Measurements from ENCODE around the gene CBLC.

CBLC gene

DNA sequence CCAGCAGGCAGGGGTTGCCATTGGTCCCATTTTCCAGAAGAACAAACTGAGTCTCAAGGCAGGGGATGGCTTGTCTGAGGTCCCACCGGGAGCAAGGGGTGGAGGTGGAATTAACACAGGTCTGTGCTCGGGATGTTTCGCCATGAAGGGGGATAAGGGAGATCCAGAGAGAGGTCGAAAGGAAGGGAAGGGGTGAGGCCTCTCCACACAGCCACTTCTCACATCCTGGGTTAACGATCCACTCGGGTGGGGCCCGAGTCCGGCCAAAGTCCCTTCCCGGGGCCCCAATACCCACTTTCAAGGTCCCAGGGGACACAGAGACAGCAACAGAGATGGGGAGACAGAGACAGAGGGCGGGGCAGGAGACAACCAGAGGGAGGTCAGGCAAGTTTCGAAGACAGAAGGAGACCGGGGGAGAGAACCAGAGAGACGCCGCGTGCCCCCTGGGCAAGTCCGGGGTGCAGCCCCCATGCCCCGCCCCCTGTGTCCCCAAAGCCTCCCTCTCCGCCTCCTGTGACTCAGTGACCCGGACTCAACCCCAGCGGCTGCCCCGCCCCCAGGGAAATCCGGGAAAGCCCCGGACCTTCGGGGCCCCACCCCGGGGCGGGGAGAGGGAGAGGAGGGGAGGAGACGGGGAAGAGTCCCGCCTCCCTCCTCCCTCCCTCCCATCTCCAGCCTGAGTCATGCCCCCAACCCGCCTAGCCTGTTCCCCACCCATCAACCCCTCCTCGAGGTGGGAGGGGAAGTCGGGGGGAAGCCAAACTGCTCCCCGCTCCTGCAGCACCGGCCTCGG, 30.5 kb upstream of the CBLC start:
- DNase-seq = peak; percentile 92

- peak; percentile 81 for DNase-seq
These were observed 29.8 kb upstream of the CBLC start for GRCh38 chr19:44747739-44748425.

DNA sequence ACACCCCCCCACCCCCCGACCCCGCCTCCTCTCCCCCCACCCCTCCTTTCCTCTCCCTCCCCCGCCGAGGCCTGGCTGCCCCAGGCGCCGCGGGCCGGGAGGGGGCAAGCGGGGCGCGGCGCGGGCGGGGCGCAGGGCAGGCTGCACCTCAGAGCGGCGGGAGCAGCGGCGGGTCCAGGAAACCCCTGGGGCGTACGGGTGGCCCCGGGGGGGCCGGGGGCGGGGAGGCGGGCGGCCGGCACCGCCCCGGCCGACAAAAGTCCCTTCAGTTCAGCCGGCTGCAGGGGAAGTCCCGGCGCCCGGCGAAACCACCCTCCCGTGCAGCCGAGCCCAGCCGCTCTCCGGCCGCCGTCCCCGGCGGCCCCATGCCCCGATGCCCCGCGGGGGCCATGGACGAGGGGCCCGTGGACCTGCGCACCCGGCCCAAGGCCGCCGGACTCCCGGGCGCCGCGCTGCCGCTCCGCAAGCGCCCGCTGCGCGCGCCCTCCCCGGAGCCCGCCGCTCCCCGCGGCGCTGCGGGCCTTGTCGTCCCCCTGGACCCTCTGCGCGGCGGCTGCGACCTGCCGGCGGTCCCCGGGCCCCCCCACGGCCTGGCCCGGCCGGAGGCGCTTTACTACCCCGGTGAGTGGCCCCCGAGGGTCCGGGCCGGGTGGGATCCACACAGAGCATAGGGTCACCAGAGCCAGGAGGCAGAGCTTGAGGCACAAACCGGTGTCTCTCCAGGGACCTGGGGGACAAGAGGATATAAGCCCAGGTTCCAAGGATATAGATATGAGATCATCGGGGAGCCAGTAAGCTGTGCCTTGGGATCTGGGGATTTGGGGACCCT, 29.1 kb upstream of the CBLC start, which contains the start of gene BCL3:
BCL3 (plus strand) TSS at position 283 of the 829 bp plus-strand sequence; CDS start at position 366, 83 bp downstream.
- peak; percentile 77 for DNase-seq

- DNase-seq = no peak
These were observed 28.4 kb upstream of the CBLC start for GRCh38 chr19:44749292-44749691.

- no peak for DNase-seq
These were observed 27.7 kb upstream of the CBLC start for GRCh38 chr19:44749994-44750393.

GRCh38 chr19:44752123-44752815, 25.4 kb upstream of the CBLC start:
- DNase-seq = no peak

DNA sequence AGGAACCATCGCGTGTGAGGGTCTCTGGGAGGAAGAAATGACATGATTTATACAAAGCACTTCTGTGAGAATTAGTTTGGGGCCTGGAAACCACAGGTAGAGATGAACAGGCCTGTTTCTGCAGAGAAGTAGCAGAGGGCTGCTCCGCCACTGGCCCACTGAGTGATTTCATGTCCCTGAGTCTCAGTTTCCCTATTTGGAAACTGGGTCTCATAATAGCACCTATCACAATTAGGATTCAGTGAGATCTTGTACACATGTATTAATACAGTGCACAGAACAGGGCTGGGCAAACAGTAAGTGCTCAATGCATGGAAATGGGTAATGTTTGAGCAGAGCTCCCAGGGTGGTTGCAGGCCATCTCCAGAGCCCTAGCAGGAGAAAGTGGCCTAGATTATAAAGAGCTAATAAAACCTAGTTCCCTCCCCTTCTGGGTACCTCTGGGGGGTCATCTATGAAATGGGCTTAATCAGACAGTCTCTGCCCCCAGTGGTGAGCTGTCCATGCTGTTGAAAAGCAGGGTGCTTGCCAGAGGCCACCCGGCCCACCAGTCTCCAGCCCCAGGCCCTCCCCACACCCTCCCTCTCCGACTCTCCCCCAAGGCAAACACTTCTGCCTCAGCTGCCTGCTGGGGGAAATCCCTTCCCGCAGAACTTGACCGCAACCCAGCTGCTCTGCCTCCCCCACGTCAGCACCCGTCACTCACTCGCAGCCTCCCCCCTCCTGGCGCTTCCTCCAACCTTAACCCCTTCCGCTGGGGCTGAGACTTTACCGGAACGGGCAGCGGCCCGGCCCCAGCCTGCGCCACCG, 24.7 kb upstream of the CBLC start:
- peak; percentile 98 for DNase-seq

DNA sequence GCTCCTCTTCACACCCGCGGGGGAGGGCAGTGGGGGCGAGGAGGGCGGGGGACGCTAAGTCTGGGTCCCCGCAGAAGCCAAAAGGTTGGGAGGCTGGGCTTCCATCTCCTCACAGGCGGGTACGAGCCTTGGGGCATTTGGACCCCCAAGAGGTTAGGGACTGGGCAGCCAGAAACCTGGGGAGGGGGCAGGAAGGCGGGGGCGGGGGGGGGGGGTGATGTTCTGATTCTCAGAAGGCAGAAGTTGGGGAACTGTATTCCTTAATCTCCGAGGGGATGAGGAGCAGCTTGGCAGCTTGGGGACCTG, 24.1 kb upstream of the CBLC start:
- no peak for DNase-seq

DNA sequence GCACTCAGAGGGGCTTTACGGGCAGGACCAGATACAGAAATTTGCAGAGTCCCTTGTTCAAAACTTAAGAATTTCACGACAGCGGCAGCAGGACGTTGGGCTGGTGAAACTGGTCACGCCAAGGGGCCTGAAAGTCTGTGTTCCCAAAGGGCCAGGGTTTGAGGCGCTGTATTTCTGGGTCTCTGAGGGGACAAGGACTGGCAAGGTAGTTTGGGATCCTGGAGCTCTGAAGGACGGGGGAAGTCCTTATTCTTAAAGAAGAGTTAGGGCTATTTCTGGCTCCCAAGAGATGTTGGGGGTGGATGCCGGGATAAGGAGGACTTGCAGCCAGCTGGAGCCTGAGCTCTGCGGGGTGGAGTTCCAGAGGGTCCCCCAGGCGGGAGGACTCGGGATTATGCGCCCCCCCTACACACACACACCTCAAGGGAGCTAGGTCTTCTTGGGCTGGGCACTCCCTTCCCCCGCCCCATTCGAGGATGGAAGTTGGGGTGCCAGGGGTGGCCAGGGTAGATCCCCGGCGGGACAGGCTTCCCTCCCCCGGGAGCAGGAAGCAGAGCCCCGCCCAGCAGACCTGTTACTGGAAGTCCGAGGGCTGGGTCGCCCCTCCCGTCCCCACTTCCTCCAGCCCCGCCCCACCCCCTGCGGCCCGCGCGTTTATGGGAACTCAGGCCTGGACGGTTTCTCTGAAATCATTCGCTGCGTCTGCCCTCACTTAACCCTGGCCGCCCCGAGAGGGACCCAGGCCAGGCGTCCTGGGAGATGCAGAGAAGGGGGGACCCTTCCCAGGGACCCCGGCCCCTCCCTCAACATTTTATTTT, 23.5 kb upstream of the CBLC start:
- peak; percentile 83 for DNase-seq

- DNase-seq = no peak
These were observed 23.0 kb upstream of the CBLC start for GRCh38 chr19:44754750-44755080.

- no peak for DNase-seq
These were observed 22.5 kb upstream of the CBLC start for GRCh38 chr19:44755219-44755618.

GRCh38 chr19:44756089-44756562, 21.6 kb upstream of the CBLC start:
- DNase-seq = no peak

- DNase-seq = no peak
These were observed 20.5 kb upstream of the CBLC start for GRCh38 chr19:44757057-44757734.

- DNase-seq = no peak
These were observed 19.8 kb upstream of the CBLC start for GRCh38 chr19:44757735-44758505.

GRCh38 chr19:44758596-44758995, 19.1 kb upstream of the CBLC start:
- DNase-seq = no peak

- no peak for DNase-seq
These were observed 18.4 kb upstream of the CBLC start for GRCh38 chr19:44759083-44759804.

- DNase-seq = no peak
These were observed 15.7 kb upstream of the CBLC start for GRCh38 chr19:44762038-44762437.

DNA sequence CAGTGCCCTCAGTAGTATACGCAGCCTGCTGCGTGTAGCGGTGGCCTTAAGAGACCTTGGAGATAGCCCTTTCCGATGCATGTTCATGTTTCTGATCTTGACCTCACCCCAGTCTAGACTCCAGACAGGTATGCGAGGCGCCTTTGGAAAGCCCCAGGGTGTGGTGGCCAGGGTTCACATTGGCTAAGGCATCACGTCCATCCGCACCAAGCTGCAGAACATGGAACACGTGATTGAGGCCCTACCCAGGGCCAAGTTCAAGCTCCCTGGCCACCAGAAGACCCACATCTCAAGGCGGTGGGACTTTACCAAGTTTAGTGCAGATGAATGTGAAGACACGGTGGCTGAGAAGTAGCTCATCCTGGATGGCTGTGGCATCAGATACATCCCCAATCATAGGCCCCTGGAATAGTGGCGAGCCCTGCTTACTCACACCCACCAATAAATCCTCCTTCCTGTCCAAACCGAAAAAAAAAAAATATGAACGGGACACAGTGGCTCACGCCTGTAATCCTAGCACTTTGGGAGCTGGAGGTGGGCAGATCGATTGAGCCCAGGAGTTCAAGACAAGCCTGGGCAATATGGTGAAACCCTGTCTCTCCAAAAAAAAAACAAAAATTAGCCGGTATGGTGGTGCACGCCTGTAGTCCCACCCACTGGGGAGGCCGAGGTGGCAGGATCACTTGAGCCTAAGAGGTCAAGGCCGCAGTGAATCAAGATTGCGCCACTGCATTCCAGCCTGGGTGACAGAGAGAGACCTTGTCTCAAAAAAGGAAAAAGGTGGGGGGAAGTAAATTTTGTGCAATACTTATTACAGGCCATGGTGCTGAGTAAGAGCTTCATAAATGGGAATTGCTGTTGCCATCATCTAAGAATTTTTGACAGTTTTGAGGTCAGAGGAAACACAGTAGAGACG, 12.4 kb upstream of the CBLC start:
- no peak for DNase-seq

Measured in NCI-H226 (cell line).